GM21619 (cell line): ENCODE data around the gene CYP2A6.
"Not testable (repeated sequence)": the region's sequence is repeated elsewhere in the genome, so short reads cannot be mapped to it uniquely, and the experiment has no call there.

Experiments
- ATAC-seq: cut with Tn5 transposase; IDR thresholded peaks from one replicate; pipeline ENCODE4 v1.9.1; 2021; ENCODE audit not compliant: unreplicated experiment

The CYP2A6 gene

GRCh38 chr19:40846722-40847121, 3.5 kb downstream of the CYP2A6 start:
- not testable (repeated sequence) for ATAC-seq

DNA sequence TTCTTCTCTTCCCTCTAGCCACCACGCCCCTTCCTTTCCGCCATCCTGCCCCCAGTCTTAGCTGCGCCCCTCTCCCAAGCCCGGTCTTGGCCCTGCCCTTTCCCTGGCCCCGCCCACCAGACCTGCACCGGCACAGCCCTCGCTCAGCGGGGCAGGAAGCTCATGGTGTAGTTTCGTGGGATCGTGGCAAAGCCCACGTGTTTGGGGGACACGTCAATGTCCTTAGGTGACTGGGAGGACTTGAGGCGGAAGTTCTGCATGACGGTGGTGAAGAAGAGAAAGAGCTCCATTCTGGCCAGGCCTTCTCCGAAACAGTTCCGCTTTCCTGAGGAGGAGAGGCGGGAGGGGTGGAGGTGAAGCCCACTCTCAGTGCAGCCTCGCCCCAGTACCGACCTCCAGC, 6.6 kb downstream of the CYP2A6 start:
- ATAC-seq, result not testable (repeated sequence)

- ATAC-seq, result not testable (repeated sequence)
Observed at GRCh38 chr19:40842997-40843652, 7.1 kb downstream of the CYP2A6 start.

DNA sequence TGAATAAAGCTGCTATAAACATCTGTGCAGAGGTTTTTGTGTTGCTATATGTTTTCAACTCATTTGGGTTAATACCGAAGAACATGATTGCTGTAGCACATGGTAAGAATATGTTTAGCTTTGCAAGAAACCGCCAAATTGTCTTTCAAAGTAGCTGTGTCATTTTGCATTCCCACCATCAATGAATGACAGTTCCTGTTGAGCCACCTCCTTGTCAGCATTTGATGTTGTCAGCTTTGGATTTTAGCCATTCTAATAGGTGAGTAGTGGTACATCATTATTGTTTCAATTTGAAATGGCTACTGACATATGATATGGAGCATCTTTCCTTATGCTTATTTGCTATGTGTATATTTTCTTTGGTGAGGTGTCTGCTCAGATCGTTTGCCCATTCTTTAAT, 8.2 kb downstream of the CYP2A6 start:
- not testable (repeated sequence) for ATAC-seq

GRCh38 chr19:40838477-40838876, 11.8 kb downstream of the CYP2A6 start:
- ATAC-seq, result not testable (repeated sequence)

GRCh38 chr19:40836754-40837429, 13.4 kb downstream of the CYP2A6 start:
- no peak for ATAC-seq

- ATAC-seq, result not testable (repeated sequence)
Observed at GRCh38 chr19:40833728-40834533, 16.3 kb downstream of the CYP2A6 start.

DNA sequence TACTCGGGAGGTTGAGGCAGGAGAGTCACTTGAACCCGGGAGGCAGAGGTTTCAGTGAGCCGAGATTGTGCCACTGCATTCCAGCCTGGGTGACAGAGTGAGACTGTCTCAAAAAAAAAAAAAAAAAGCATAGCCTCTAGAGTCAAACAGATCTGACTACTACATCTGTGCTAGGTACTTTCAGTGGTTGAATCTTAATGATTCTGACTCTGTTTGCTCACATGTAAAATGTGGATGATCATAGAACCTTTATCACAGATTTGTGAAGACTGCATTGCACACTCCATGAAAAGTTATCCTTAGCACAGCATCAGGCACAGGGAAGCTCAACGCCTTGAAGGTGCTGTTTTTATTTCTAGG, 17.8 kb downstream of the CYP2A6 start:
- ATAC-seq, result not testable (repeated sequence)

GRCh38 chr19:40831502-40832430, 18.5 kb downstream of the CYP2A6 start:
- no peak for ATAC-seq

GRCh38 chr19:40830741-40831140, 19.5 kb downstream of the CYP2A6 start:
- not testable (repeated sequence) for ATAC-seq

DNA sequence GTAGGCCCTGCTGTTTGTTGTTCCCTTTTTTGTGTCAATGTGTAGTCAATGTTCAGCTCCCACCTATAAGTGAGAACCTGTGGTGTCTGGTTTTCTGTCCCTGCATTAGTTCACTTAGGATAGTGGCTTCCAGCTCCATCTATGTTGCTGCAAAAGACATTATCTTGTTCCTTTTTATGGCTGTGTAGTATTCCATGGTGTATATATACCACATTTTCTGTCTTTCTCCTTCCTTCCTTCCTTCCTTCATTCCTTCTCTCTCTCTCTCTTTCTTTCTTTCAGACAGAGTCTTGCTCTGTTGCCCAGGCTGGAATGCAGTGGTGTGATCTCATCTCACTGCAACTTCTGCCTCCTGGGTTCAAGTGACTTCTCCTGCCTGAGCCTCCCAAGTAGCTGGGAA, 21.0 kb downstream of the CYP2A6 start:
- ATAC-seq, result no peak

- ATAC-seq, result no peak
Observed at GRCh38 chr19:40827386-40828247, 22.6 kb downstream of the CYP2A6 start.

- not testable (repeated sequence) for ATAC-seq
Observed at GRCh38 chr19:40826699-40827385, 23.4 kb downstream of the CYP2A6 start.

- not testable (repeated sequence) for ATAC-seq
Observed at GRCh38 chr19:40826312-40826698, 23.9 kb downstream of the CYP2A6 start.

DNA sequence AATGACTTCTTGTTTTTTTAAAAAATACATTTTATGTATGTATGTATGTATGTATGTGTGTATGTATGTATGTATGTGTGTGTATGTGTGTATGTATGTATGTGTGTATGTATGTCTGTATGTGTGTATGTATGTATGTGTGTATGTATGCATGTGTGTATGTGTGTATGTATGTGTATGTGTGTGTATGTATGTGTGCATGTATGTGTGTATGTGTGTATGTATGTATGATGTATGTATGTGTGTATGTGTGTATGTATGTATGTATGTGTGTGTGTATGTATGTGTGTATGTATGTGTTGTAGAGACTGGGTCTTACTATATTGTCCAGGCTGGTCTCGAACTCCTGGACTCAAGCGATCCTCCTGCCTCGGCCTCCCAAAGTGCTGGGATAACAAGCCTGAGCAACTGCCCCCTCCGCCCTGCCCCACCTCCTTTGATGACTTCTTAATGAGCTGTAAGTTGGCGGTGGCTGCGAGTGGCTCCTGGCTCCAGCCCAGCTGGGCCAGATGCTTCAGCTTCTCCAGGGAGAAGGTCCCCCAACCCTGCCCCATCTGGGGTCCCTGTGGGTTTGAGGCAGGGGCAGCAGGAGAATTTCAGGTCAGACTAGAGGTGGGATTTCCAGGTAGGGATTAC, 24.7 kb downstream of the CYP2A6 start:
- ATAC-seq, result not testable (repeated sequence)

DNA sequence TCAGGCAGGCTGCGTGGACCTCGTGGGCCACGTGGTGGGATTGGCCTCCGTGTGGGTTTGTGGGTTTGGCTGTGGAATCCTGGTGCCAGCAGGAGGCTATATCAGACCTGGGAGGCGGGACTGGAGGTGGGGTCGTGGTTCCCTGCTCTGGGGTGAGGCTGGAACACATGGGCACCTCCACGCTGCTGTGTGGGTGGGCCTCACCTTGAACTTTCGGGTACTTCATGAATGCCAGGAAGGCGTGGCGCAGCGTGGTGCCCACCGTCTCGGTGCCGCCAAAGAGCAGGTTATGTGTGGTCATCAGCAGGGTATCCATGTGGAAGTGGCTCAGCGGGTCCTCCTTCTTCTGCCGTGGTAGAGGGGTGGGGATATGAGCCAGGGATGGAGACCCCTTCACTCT, 25.3 kb downstream of the CYP2A6 start:
- ATAC-seq, result not testable (repeated sequence)

- ATAC-seq, result not testable (repeated sequence)
Observed at GRCh38 chr19:40822704-40823553, 27.3 kb downstream of the CYP2A6 start.

DNA sequence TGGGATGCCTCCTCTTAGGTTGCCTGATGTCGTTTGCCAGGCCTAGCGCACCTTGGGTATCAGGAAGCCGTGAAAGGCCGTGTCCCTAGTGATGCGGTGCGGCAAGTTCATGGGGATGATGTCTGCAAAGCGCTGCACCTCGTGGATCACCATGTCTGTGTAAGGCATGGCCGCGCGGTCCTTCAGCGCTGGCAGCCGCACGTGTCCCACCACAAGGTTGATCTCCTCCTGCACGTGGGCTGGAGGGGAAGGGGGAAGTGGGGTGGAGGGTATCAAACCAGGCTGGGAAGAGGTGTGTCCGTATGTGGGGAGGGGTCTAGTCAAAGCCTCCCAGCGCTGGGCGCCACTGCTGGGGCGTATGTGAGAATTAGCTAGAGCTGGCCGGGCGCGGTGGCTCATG, 28.1 kb downstream of the CYP2A6 start:
- no peak for ATAC-seq
